HEK293T (cell line): ENCODE results near the gene PCED1B.

Experiments used
- FOXA1 ChIP-seq: fragments of 450-650 bp; IDR thresholded peaks from 2 replicates; pipeline ENCODE4 v1.6.1; 2016; ENCODE audit warnings: mild to moderate bottlenecking
- L3MBTL2 ChIP-seq: fragments of 450-650 bp; conservative IDR thresholded peaks from 2 replicates; pipeline ENCODE4 v1.6.1; 2016; ENCODE audit warnings: mild to moderate bottlenecking

DNA sequence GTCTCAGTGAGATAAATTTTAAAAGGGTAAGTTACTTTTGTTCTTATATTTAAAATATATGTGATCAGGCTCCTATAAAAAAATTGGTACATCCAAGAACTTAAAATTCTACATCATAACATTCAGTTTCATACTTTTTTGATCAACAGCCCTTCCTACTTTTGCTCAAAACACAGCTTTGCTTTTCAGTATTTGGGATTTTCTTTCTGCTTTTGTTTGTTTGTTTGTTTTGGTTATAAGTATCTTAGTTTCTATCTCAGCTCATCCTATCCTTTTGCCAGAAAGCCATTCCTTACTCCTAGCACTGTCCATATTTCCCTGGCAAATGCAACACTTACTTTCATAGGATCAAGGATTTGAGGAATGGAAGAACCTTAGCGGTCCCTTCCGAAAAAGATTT lies 4.7 kb upstream of the PCED1B start:
- TF ChIP-seq FOXA1 (no peak), L3MBTL2 (no peak)
